Measurements from ENCODE around the gene SLC7A1.

DNA sequence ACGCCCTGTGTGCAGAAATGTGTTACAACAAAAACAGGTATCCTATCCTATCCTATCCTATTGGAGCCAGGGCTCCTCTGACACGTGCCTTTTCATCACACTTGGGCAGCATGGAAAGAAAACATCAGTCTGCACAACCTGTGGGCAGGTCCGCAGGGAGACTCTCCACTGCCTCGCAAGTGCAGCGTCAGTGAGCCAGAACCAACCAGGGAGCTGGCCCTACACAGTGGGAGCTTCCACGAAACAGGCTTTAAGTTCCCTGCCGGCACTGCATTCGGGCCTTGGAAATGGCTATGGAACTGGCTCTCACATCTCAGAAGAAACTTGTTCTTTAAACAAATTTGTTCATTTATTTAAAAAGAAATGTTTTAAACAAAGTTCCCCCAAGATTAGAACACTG is 49.5 kb downstream of the SLC7A1 start:
- TF ChIP-seq, protein P1, sequence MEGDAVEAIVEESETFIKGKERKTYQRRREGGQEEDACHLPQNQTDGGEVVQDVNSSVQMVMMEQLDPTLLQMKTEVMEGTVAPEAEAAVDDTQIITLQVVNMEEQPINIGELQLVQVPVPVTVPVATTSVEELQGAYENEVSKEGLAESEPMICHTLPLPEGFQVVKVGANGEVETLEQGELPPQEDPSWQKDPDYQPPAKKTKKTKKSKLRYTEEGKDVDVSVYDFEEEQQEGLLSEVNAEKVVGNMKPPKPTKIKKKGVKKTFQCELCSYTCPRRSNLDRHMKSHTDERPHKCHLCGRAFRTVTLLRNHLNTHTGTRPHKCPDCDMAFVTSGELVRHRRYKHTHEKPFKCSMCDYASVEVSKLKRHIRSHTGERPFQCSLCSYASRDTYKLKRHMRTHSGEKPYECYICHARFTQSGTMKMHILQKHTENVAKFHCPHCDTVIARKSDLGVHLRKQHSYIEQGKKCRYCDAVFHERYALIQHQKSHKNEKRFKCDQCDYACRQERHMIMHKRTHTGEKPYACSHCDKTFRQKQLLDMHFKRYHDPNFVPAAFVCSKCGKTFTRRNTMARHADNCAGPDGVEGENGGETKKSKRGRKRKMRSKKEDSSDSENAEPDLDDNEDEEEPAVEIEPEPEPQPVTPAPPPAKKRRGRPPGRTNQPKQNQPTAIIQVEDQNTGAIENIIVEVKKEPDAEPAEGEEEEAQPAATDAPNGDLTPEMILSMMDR (IDR thresholded peaks at IDR 0.05; ENCODE audit: low read depth, low read length) = no peak
- TF ChIP-seq, protein P2, sequence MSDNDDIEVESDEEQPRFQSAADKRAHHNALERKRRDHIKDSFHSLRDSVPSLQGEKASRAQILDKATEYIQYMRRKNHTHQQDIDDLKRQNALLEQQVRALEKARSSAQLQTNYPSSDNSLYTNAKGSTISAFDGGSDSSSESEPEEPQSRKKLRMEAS (IDR thresholded peaks at IDR 0.05; ENCODE audit: low read depth, low read length) = no peak

All from NB4 (cell line).